Thyroid gland (tissue), 4 donors: ENCODE measurements around the gene HSD17B1.

ENCODE experiments used
- CTCF ChIP-seq, 6 experiments: fragments of 200-600 bp in 3 of 6; fragments of 450-650 bp in 3 of 6; sonication (generic) in 3 of 6; IDR thresholded peaks; one replicate each; pipeline ENCODE4 v1.5.1; 2016 to 2019; ENCODE audit warnings: antibody characterized with exemption in 6 of 6, mild to moderate bottlenecking in 2 of 6, inconsistent platforms in 1 of 6, moderate library complexity in 1 of 6
- POLR2A ChIP-seq, 2 donors: fragments of 450-650 bp; IDR thresholded peaks; one replicate each; pipeline ENCODE4 v1.6.1; 2017; ENCODE audit warnings: antibody characterized with exemption in 2 of 2, mild to moderate bottlenecking in 2 of 2, moderate library complexity in 1 of 2

- TF ChIP-seq CTCF (IDR thresholded peaks at IDR 0.05) (no peak), POLR2A (IDR thresholded peaks at IDR 0.05) (no peak)
These were observed 1.1 kb downstream of the HSD17B1 start for GRCh38 chr17:42553866-42554249.
